WTC11 (cell line): Measurements from ENCODE around the gene IL20. TPM values are rescaled to one million over a fixed set of nuclear protein-coding genes. Genes with fewer than 3 reads are reported as not detected.

Experiments used
- ATAC-seq: fragments of 200-7000 bp; cut with Tn5 transposase; 2 replicates; pipeline ENCODE4 v1.10.0; 2021; ENCODE audit warnings: mild to moderate bottlenecking, moderate library complexity
- CTCF ChIA-PET: fragments of 300-600 bp; sonication (Branson Sonifier 250); formaldehyde crosslinking; loops from one replicate; lab custom pipeline; 2021; ENCODE audit warnings: antibody characterized with exemption; lab: Charles Lee
- POLR2A ChIA-PET: fragments of 350-600 bp; sonication (Branson Sonifier 250); formaldehyde crosslinking; loops from one replicate; lab custom pipeline; 2021; ENCODE audit warnings: antibody characterized with exemption; lab: Charles Lee
- DNase-seq: peaks from one replicate; pipeline ENCODE4 v3.0.0; 2021; ENCODE audit warnings: low spot score
- H3K27ac Mint-ChIP-seq: 2 replicates; pipeline ENCODE4 v1.8.0; 2021; ENCODE audit warnings: mixed read lengths
- H3K27me3 Mint-ChIP-seq: 2 replicates; pipeline ENCODE4 v1.8.0; 2021; ENCODE audit warnings: low read depth, mild to moderate bottlenecking, moderate library complexity, mixed read lengths
- H3K36me3 Mint-ChIP-seq: 2 replicates; pipeline ENCODE4 v1.8.0; 2021; ENCODE audit warnings: mixed read lengths
- H3K4me1 Mint-ChIP-seq: 2 replicates; pipeline ENCODE4 v1.8.0; 2022; ENCODE audit warnings: mixed read lengths
- H3K4me3 Mint-ChIP-seq: 2 replicates; pipeline ENCODE4 v1.8.0; 2021; ENCODE audit warnings: mild to moderate bottlenecking, moderate library complexity, mixed read lengths
- H3K9me3 Mint-ChIP-seq: 2 replicates; pipeline ENCODE4 v1.8.0; 2021; ENCODE audit warnings: mixed read lengths
- ESRRA ChIP-seq: sonication (generic); formaldehyde crosslinking; IDR thresholded peaks from 2 replicates; pipeline ENCODE4 v1.8.1; 2022; ENCODE audit warnings: mild to moderate bottlenecking, missing genetic modification reagents, borderline replicate concordance
- JAZF1 ChIP-seq: fragments of 250-450 bp; sonication (Bioruptor Pico); IDR thresholded peaks from 2 replicates; pipeline ENCODE4 v1.9.0; 2021; ENCODE audit warnings: moderate library complexity, mild to moderate bottlenecking, inconsistent platforms
- JUN ChIP-seq: sonication (generic); formaldehyde crosslinking; IDR thresholded peaks from 2 replicates; pipeline ENCODE4 v1.8.0; 2023; ENCODE audit warnings: mild to moderate bottlenecking, missing genetic modification reagents
- NFYB ChIP-seq: sonication (generic); formaldehyde crosslinking; conservative IDR thresholded peaks from 2 replicates; pipeline ENCODE4 v1.8.0; 2022; ENCODE audit warnings: low read depth, missing genetic modification reagents
- NR1H2 ChIP-seq: sonication (generic); formaldehyde crosslinking; IDR thresholded peaks from 2 replicates; pipeline ENCODE4 v1.9.0; 2021; ENCODE audit warnings: mild to moderate bottlenecking, moderate library complexity, missing genetic modification reagents
- NR3C1 ChIP-seq: sonication (generic); formaldehyde crosslinking; conservative IDR thresholded peaks from 2 replicates; pipeline ENCODE4 v1.8.1; 2023; ENCODE audit warnings: low read depth, mild to moderate bottlenecking, missing genetic modification reagents
- RORB ChIP-seq: fragments of 250-450 bp; sonication (Bioruptor Pico); IDR thresholded peaks from 2 replicates; pipeline ENCODE4 v1.9.0; 2021; ENCODE audit warnings: mild to moderate bottlenecking
- SMAD4 ChIP-seq: sonication (generic); formaldehyde crosslinking; IDR thresholded peaks from 2 replicates; pipeline ENCODE4 v1.8.0; 2022; ENCODE audit warnings: mild to moderate bottlenecking, missing genetic modification reagents
- SOX15 ChIP-seq: fragments of 250-450 bp; sonication (Bioruptor Pico); IDR thresholded peaks from 2 replicates; pipeline ENCODE4 v1.9.0; 2021; ENCODE audit warnings: mild to moderate bottlenecking
- ZNF138 ChIP-seq: sonication (generic); formaldehyde crosslinking; conservative IDR thresholded peaks from 2 replicates; pipeline ENCODE4 v1.8.1; 2022; ENCODE audit warnings: mild to moderate bottlenecking, moderate library complexity, missing genetic modification reagents
- ZNF219 ChIP-seq: sonication (generic); formaldehyde crosslinking; IDR thresholded peaks from 2 replicates; pipeline ENCODE4 v1.8.0; 2023; ENCODE audit warnings: missing genetic modification reagents, mild to moderate bottlenecking, borderline replicate concordance
- total RNA-seq: library from RNA; stranded (reverse); gene quantifications from 3 replicates; pipeline ENCODE4 v1.2.3, GENCODE V29; 2021
- TF ChIP-seq, protein P1 (sequence below): fragments of 250-450 bp; sonication (Bioruptor Pico); IDR thresholded peaks from 2 replicates; pipeline ENCODE4 v2.1.2; 2022; ENCODE audit warnings: mild to moderate bottlenecking, moderate library complexity
- TF ChIP-seq, protein P2 (sequence below): sonication (generic); formaldehyde crosslinking; IDR thresholded peaks from 2 replicates; pipeline ENCODE4 v1.8.0; 2023; ENCODE audit warnings: missing genetic modification reagents, mild to moderate bottlenecking, borderline replicate concordance
- TF ChIP-seq, protein P3 (sequence below): fragments of 200-600 bp; IDR thresholded peaks from 2 replicates; pipeline ENCODE4 v1.8.0; 2022; ENCODE audit warnings: antibody characterized with exemption
- TF ChIP-seq, protein P4 (sequence below): fragments of 250-450 bp; sonication (Bioruptor Pico); IDR thresholded peaks from 2 replicates; pipeline ENCODE4 v1.9.0; 2021; ENCODE audit warnings: moderate library complexity, mild to moderate bottlenecking, inconsistent platforms, borderline replicate concordance
- TF ChIP-seq, protein P5 (sequence below): sonication (generic); formaldehyde crosslinking; IDR thresholded peaks from 2 replicates; pipeline ENCODE4 v1.8.0; 2022; ENCODE audit warnings: mild to moderate bottlenecking, missing genetic modification reagents
- TF ChIP-seq, protein P6 (sequence below): sonication (generic); formaldehyde crosslinking; IDR thresholded peaks from 2 replicates; pipeline ENCODE4 v1.8.1; 2022; ENCODE audit warnings: low read depth, mild to moderate bottlenecking, moderate library complexity, missing genetic modification reagents, borderline replicate concordance

IL20 gene
- total RNA-seq, 1 experiment from 2014 or later: not detected

DNA sequence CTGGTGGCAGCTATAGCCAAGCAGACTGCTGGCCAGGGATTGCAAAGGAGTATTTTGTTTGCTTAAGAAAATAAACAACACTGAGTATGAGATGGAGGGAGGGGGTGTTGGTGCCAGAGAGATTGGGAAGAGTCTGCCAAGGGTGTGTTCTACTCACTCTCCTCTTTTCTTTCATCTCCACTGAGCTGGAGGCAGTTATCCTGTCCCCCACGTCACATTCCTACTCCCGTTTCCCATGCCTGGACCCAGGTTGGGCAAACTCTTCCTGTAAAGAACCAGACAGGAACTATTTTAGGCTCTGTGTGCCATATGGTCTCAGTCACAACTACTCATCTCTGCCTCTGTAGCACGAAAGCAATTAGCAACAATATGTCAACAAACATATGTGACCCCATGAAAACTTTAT lies 30.4 kb downstream of the IL20 start:
- ChIA-PET POLR2A (no interaction called here), CTCF (interaction anchor here (0.9 to 2.6 kb wide), 4 partner anchors 11 to 36 kb away, joined by 3 to 11 read pairs (median 5); no protein-coding TSS in a partner anchor)
- ATAC-seq (no peak), DNase-seq (no peak)
- Mint-ChIP-seq H3K27me3 (no peaks in the 10 kb centered on the region), H3K4me3 (no peak overlapping the region), H3K27ac (no peak overlapping the region), H3K4me1 (peaks cover 10% of the 10 kb centered on the region), H3K36me3 (no peaks in the 10 kb centered on the region), H3K9me3 (no peaks in the 10 kb centered on the region)
- TF ChIP-seq JUN (CRISPR knock-in tag): no peak
- TF ChIP-seq SOX15: no peak
- TF ChIP-seq, protein P1, sequence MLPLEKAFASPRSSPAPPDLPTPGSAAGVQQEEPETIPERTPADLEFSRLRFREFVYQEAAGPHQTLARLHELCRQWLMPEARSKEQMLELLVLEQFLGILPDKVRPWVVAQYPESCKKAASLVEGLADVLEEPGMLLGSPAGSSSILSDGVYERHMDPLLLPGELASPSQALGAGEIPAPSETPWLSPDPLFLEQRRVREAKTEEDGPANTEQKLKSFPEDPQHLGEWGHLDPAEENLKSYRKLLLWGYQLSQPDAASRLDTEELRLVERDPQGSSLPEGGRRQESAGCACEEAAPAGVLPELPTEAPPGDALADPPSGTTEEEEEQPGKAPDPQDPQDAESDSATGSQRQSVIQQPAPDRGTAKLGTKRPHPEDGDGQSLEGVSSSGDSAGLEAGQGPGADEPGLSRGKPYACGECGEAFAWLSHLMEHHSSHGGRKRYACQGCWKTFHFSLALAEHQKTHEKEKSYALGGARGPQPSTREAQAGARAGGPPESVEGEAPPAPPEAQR (CRISPR knock-in tag): no peak
- TF ChIP-seq, protein P2, sequence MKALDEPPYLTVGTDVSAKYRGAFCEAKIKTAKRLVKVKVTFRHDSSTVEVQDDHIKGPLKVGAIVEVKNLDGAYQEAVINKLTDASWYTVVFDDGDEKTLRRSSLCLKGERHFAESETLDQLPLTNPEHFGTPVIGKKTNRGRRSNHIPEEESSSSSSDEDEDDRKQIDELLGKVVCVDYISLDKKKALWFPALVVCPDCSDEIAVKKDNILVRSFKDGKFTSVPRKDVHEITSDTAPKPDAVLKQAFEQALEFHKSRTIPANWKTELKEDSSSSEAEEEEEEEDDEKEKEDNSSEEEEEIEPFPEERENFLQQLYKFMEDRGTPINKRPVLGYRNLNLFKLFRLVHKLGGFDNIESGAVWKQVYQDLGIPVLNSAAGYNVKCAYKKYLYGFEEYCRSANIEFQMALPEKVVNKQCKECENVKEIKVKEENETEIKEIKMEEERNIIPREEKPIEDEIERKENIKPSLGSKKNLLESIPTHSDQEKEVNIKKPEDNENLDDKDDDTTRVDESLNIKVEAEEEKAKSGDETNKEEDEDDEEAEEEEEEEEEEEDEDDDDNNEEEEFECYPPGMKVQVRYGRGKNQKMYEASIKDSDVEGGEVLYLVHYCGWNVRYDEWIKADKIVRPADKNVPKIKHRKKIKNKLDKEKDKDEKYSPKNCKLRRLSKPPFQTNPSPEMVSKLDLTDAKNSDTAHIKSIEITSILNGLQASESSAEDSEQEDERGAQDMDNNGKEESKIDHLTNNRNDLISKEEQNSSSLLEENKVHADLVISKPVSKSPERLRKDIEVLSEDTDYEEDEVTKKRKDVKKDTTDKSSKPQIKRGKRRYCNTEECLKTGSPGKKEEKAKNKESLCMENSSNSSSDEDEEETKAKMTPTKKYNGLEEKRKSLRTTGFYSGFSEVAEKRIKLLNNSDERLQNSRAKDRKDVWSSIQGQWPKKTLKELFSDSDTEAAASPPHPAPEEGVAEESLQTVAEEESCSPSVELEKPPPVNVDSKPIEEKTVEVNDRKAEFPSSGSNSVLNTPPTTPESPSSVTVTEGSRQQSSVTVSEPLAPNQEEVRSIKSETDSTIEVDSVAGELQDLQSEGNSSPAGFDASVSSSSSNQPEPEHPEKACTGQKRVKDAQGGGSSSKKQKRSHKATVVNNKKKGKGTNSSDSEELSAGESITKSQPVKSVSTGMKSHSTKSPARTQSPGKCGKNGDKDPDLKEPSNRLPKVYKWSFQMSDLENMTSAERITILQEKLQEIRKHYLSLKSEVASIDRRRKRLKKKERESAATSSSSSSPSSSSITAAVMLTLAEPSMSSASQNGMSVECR (CRISPR knock-in tag): no peak
- no peak for TF ChIP-seq ESRRA (CRISPR knock-in tag)
- no peak for TF ChIP-seq ZNF219 (CRISPR knock-in tag)
- TF ChIP-seq, protein P3, sequence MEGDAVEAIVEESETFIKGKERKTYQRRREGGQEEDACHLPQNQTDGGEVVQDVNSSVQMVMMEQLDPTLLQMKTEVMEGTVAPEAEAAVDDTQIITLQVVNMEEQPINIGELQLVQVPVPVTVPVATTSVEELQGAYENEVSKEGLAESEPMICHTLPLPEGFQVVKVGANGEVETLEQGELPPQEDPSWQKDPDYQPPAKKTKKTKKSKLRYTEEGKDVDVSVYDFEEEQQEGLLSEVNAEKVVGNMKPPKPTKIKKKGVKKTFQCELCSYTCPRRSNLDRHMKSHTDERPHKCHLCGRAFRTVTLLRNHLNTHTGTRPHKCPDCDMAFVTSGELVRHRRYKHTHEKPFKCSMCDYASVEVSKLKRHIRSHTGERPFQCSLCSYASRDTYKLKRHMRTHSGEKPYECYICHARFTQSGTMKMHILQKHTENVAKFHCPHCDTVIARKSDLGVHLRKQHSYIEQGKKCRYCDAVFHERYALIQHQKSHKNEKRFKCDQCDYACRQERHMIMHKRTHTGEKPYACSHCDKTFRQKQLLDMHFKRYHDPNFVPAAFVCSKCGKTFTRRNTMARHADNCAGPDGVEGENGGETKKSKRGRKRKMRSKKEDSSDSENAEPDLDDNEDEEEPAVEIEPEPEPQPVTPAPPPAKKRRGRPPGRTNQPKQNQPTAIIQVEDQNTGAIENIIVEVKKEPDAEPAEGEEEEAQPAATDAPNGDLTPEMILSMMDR: no peak
- TF ChIP-seq, protein P4, sequence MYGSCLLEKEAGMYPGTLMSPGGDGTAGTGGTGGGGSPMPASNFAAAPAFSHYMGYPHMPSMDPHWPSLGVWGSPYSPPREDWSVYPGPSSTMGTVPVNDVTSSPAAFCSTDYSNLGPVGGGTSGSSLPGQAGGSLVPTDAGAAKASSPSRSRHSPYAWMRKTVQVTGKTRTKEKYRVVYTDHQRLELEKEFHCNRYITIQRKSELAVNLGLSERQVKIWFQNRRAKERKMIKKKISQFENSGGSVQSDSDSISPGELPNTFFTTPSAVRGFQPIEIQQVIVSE (CRISPR knock-in tag): no peak
- no peak for TF ChIP-seq NR3C1 (CRISPR knock-in tag)
- TF ChIP-seq JAZF1 (CRISPR knock-in tag): no peak
- no peak for TF ChIP-seq NFYB (CRISPR knock-in tag)
- TF ChIP-seq SMAD4 (CRISPR knock-in tag): no peak
- TF ChIP-seq NR1H2: no peak
- no peak for TF ChIP-seq ZNF138 (CRISPR knock-in tag)
- TF ChIP-seq, protein P5, sequence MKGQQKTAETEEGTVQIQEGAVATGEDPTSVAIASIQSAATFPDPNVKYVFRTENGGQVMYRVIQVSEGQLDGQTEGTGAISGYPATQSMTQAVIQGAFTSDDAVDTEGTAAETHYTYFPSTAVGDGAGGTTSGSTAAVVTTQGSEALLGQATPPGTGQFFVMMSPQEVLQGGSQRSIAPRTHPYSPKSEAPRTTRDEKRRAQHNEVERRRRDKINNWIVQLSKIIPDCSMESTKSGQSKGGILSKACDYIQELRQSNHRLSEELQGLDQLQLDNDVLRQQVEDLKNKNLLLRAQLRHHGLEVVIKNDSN: no peak

DNA sequence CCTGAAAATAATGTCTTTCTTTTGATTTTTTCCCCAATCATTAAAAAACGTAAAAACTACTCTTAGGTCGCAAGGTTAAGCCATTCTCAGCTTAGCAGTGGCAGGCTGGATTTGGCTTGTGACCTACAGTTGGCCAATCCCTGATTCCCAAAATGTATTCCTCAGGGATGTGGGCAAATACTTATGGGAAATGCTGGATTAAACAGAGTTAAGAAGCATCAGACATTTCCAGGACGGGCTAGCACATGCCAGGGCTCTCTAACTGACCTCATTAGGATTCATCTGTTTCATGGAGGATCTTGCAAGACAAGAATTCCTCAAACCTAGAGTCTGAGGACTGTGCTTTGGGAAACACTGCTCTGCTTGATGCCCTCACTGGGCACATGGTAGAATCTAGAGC lies 30.8 kb downstream of the IL20 start:
- ChIA-PET POLR2A (interaction anchor here (0.5 kb wide), 1 partner anchor 42 kb away, joined by 4 read pairs; no protein-coding TSS in a partner anchor), CTCF (interaction anchor here (1.7 to 2.6 kb wide), 3 partner anchors 11 to 35 kb away, joined by 4 to 11 read pairs (median 6); no protein-coding TSS in a partner anchor)
- no peaks in the 10 kb centered on the region for H3K27me3 Mint-ChIP-seq
- H3K36me3 Mint-ChIP-seq: no peaks in the 10 kb centered on the region
- DNase-seq (no peak), ATAC-seq (no peak)
- H3K4me1 Mint-ChIP-seq: peaks cover 6% of the 10 kb centered on the region
- H3K4me3 Mint-ChIP-seq: no peak overlapping the region
- no peaks in the 10 kb centered on the region for H3K9me3 Mint-ChIP-seq
- TF ChIP-seq, protein P2 (CRISPR knock-in tag): no peak
- TF ChIP-seq, protein P3: no peak
- TF ChIP-seq, protein P6, sequence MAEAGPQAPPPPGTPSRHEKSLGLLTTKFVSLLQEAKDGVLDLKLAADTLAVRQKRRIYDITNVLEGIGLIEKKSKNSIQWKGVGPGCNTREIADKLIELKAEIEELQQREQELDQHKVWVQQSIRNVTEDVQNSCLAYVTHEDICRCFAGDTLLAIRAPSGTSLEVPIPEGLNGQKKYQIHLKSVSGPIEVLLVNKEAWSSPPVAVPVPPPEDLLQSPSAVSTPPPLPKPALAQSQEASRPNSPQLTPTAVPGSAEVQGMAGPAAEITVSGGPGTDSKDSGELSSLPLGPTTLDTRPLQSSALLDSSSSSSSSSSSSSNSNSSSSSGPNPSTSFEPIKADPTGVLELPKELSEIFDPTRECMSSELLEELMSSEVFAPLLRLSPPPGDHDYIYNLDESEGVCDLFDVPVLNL (CRISPR knock-in tag): no peak
- no peak for TF ChIP-seq RORB (CRISPR knock-in tag)
- no peak for TF ChIP-seq SMAD4 (CRISPR knock-in tag)
- H3K27ac Mint-ChIP-seq: no peak overlapping the region
